ENCODE results near the gene COIL. TPM values are rescaled to one million over a fixed set of nuclear protein-coding genes. Genes with fewer than 3 reads are reported as not detected.
A peak's percentile ranks its signal among the peaks of the same experiment; 100 is the strongest.

The COIL gene
- total RNA-seq, 1 donor from 2014 or later = 20.6 TPM

DNA sequence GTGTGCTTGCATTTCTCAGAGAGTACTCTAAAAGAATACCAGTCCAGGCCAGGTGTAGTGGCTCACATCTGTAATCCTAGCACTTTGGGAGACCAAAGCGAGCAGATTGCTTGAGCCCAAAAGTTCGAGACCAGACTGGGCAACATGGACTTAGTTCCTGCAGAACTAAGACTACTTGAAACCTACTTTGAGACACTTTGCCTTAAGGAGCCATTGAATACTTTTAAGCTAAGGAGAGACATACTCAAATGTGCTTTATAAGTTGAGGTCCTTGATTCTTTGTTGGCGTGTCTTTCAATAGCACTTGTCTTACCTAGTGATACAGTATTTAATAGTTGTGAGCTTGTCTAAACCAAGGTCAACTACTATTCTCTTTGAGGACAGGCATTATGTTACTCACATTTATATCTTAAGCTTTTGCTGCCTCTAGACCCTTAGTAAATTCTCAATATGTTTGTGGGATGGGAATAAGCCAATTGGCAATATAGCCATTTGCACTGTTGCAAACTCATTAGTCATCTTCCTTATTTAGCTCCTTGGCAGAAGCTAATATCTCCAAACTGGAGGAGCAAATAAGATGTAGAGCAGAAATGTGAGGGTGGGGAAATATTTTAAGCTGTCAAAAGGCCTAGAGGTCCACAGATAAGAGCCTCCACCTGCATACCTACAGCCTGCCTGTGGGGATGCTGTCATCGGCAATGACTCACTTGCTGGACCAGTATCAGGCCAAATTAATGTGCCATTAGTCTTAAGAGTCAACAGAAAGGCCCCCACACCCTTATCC is 33.4 kb upstream of the COIL start:
- Histone ChIP-seq H3K4me2 (ENCODE audit: low read length) (no peak overlapping the region), H2AFZ (ENCODE audit: low read depth, low read length) (no peak overlapping the region), H3K4me1 (ENCODE audit: insufficient read depth, low read length) (peaks cover 4% of the 10 kb centered on the region), H3K4me3 (ENCODE audit: insufficient read depth, low read depth, low read length) (no peak overlapping the region), H3K79me2 (ENCODE audit: insufficient read depth, low read length) (no peaks in the 10 kb centered on the region), H3K36me3 (ENCODE audit: insufficient read depth, low read length) (no peaks in the 10 kb centered on the region), H3K27ac (ENCODE audit: low read depth, low read length) (no peak overlapping the region), H3K27me3 (ENCODE audit: insufficient read depth, low read length) (no peaks in the 10 kb centered on the region), H4K20me1 (ENCODE audit: insufficient read depth, low read length) (no peaks in the 10 kb centered on the region), H3K9me3 (ENCODE audit: insufficient read depth, low read depth, low read length) (no peaks in the 10 kb centered on the region), H3K9ac (ENCODE audit: low read length) (no peak overlapping the region)
- Mint-ChIP-seq H3K4me1 (ENCODE audit: low read depth, unreplicated experiment) (no peaks in the 10 kb centered on the region), H3K27me3 (ENCODE audit: low read depth, unreplicated experiment) (no peaks in the 10 kb centered on the region), H3K36me3 (ENCODE audit: low read depth, unreplicated experiment) (peaks cover 15% of the 10 kb centered on the region), H3K27ac (ENCODE audit: unreplicated experiment) (no peak overlapping the region), H3K4me3 (ENCODE audit: unreplicated experiment) (no peak overlapping the region), H3K9me3 (ENCODE audit: unreplicated experiment) (no peaks in the 10 kb centered on the region)
- peak; percentile 77 for DNase-seq (ENCODE audit: low read depth)
- TF ChIP-seq EZH2 (IDR thresholded peaks at IDR 0.05; ENCODE audit: insufficient read depth, low read length) (no peak), CTCF (IDR thresholded peaks at IDR 0.05; ENCODE audit: insufficient read depth, low read depth, low read length) (no peak)
- no peak for FAIRE-seq

- TF ChIP-seq EZH2 (IDR thresholded peaks at IDR 0.05; ENCODE audit: insufficient read depth, low read length) = no peak
- no peaks in the 10 kb centered on the region for H3K27me3 Mint-ChIP-seq (ENCODE audit: low read depth, unreplicated experiment)
- H3K79me2 ChIP-seq (ENCODE audit: insufficient read depth, low read length) = no peaks in the 10 kb centered on the region
- DNase-seq (ENCODE audit: low read depth) (no peak), FAIRE-seq (no peak)
- H3K4me1 Mint-ChIP-seq (ENCODE audit: low read depth, unreplicated experiment) = no peaks in the 10 kb centered on the region
- no peak overlapping the region for H3K9ac ChIP-seq (ENCODE audit: low read length)
- H3K4me1 ChIP-seq (ENCODE audit: insufficient read depth, low read length) = peaks cover 4% of the 10 kb centered on the region
- H2AFZ ChIP-seq (ENCODE audit: low read depth, low read length) = no peak overlapping the region
- no peaks in the 10 kb centered on the region for H3K9me3 Mint-ChIP-seq (ENCODE audit: unreplicated experiment)
- H3K4me2 ChIP-seq (ENCODE audit: low read length) = no peak overlapping the region
- no peak overlapping the region for H3K4me3 ChIP-seq (ENCODE audit: insufficient read depth, low read depth, low read length)
- H3K9me3 ChIP-seq (ENCODE audit: insufficient read depth, low read depth, low read length) = no peaks in the 10 kb centered on the region
- no peak overlapping the region for H3K27ac Mint-ChIP-seq (ENCODE audit: unreplicated experiment)
- H4K20me1 ChIP-seq (ENCODE audit: insufficient read depth, low read length) = no peaks in the 10 kb centered on the region
- no peak overlapping the region for H3K27ac ChIP-seq (ENCODE audit: low read depth, low read length)
- H3K4me3 Mint-ChIP-seq (ENCODE audit: unreplicated experiment) = no peak overlapping the region
- no peaks in the 10 kb centered on the region for H3K27me3 ChIP-seq (ENCODE audit: insufficient read depth, low read length)
- no peaks in the 10 kb centered on the region for H3K36me3 ChIP-seq (ENCODE audit: insufficient read depth, low read length)
- H3K36me3 Mint-ChIP-seq (ENCODE audit: low read depth, unreplicated experiment) = peaks cover 14% of the 10 kb centered on the region
Measured at GRCh38 chr17:56992364-56992763, 31.5 kb upstream of the COIL start.

DNA sequence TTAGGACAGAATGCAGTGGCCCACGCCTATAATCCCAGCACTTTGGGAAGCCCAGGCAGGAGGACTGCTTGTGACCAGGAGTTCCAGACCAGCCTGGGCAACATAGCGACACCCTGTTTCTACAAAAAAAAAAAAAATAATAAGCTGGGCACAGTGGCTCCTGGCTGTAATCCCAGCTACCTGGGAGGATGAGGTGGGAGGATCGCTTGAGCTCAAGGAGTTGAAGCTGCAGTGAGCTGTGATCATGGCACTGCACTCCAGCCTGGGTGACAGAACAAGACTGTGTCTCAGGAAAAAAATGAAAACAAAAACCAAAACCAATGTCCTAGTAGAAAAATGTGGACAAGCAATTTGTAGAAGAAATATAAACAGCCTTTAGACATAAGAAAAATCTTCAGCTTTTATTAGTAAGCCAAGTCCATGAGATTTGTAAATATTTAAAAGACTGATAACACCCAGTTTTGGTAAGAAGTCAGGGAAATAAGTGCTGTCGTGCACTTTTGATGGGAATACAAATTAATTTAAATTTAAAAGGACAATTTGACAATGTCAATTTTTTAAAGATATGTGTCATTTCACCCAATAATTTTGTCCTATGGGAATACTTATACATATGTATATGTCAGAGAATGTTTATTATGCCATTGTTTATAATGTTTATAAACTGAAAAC is 28.2 kb upstream of the COIL start:
- Mint-ChIP-seq H3K27me3 (ENCODE audit: low read depth, unreplicated experiment) (no peaks in the 10 kb centered on the region), H3K4me3 (ENCODE audit: unreplicated experiment) (no peak overlapping the region), H3K27ac (ENCODE audit: unreplicated experiment) (no peak overlapping the region), H3K4me1 (ENCODE audit: low read depth, unreplicated experiment) (no peaks in the 10 kb centered on the region), H3K9me3 (ENCODE audit: unreplicated experiment) (no peaks in the 10 kb centered on the region), H3K36me3 (ENCODE audit: low read depth, unreplicated experiment) (peaks cover 11% of the 10 kb centered on the region)
- Histone ChIP-seq H3K36me3 (ENCODE audit: insufficient read depth, low read length) (no peaks in the 10 kb centered on the region), H3K27ac (ENCODE audit: low read depth, low read length) (no peak overlapping the region), H3K79me2 (ENCODE audit: insufficient read depth, low read length) (no peaks in the 10 kb centered on the region), H3K4me3 (ENCODE audit: insufficient read depth, low read depth, low read length) (no peak overlapping the region), H3K9ac (ENCODE audit: low read length) (no peak overlapping the region), H3K9me3 (ENCODE audit: insufficient read depth, low read depth, low read length) (no peaks in the 10 kb centered on the region), H4K20me1 (ENCODE audit: insufficient read depth, low read length) (no peaks in the 10 kb centered on the region), H3K4me1 (ENCODE audit: insufficient read depth, low read length) (peaks cover 2% of the 10 kb centered on the region), H3K4me2 (ENCODE audit: low read length) (no peak overlapping the region), H2AFZ (ENCODE audit: low read depth, low read length) (no peak overlapping the region), H3K27me3 (ENCODE audit: insufficient read depth, low read length) (no peaks in the 10 kb centered on the region)
- FAIRE-seq (no peak), DNase-seq (ENCODE audit: low read depth) (no peak)
- no peak for TF ChIP-seq CTCF (IDR thresholded peaks at IDR 0.05; ENCODE audit: insufficient read depth, low read depth, low read length)
- TF ChIP-seq EZH2 (IDR thresholded peaks at IDR 0.05; ENCODE audit: insufficient read depth, low read length) = no peak
